Glutamatergic neuron (in vitro differentiated cells): Measurements from ENCODE around the gene ABHD8. TPM values are rescaled to one million over a fixed set of nuclear protein-coding genes. Genes with fewer than 3 reads are reported as not detected.
A peak's percentile ranks its signal among the peaks of the same experiment; 100 is the strongest.

Source experiments
- DNase-seq: peaks from one replicate; pipeline ENCODE4 v3.0.0; 2022
- H3K27ac Mint-ChIP-seq: one replicate; pipeline ENCODE4 v1.8.0; 2020; ENCODE audit warnings: mild to moderate bottlenecking, mixed read lengths, inconsistent platforms; ENCODE audit not compliant: unreplicated experiment
- H3K27me3 Mint-ChIP-seq: one replicate; pipeline ENCODE4 v1.8.0; 2020; ENCODE audit warnings: mild to moderate bottlenecking, moderate library complexity, mixed read lengths, inconsistent platforms; ENCODE audit not compliant: unreplicated experiment
- H3K36me3 Mint-ChIP-seq: one replicate; pipeline ENCODE4 v1.8.0; 2020; ENCODE audit warnings: mild to moderate bottlenecking, mixed read lengths, inconsistent platforms; ENCODE audit not compliant: unreplicated experiment
- H3K4me1 Mint-ChIP-seq: one replicate; pipeline ENCODE4 v1.8.0; 2020; ENCODE audit warnings: mild to moderate bottlenecking, low read depth, mixed read lengths, inconsistent platforms; ENCODE audit not compliant: unreplicated experiment
- H3K4me3 Mint-ChIP-seq: one replicate; pipeline ENCODE4 v1.8.0; 2020; ENCODE audit warnings: mild to moderate bottlenecking, mixed read lengths, inconsistent platforms; ENCODE audit not compliant: unreplicated experiment
- H3K9me3 Mint-ChIP-seq: one replicate; pipeline ENCODE4 v1.8.0; 2020; ENCODE audit warnings: mild to moderate bottlenecking, moderate library complexity, mixed read lengths, inconsistent platforms; ENCODE audit not compliant: unreplicated experiment
- total RNA-seq: library from RNA; stranded (reverse); fragmentation: NEBNext Ultra II Directional; extraction: Animal tissue kit (Norgen Biotek cat#: 25700); gene quantifications from one replicate; pipeline ENCODE4 v1.2.1, GENCODE V29; 2021; ENCODE audit not compliant: unreplicated experiment
- TF ChIP-seq, protein P1 (sequence below): fragments of 200-600 bp; sonication (generic); IDR thresholded peaks from one replicate; pipeline ENCODE4 v1.5.0; 2021; ENCODE audit not compliant: partially characterized antibody, unreplicated experiment

The ABHD8 gene
- total RNA-seq, 1 donor from 2014 or later, result 14.1 TPM

DNA sequence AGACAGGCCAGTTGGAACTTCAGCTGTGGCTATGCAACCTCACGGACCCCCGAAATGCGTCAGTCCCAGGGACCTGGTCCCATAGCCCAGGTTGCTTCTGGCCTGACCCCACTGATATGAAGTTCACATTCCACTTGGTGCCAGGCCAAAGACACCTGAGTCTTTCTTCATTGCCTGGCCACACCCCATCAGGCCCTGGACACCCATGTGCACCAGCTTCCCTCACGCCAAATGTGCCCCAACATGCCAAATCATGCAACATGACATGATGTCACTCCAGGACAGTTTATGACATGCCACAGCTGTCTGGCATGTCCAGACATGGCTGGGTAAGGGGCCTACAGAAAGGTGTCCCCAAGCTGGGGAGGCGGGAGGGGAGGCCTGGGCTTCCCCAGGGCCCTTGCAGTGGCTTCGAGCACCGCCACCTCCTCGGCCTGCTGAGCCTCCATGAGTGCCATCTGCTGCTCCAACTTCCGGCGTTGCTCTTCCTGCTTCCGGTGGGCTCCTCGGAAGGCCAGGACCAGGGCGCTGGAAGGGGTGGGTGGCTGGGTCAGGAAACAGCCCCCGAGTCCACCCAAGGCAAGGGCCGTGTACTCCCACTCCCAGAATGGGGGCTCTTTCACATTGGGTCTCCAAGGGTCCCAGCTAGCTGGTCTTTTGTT lies 53.2 kb downstream of the ABHD8 start:
- Mint-ChIP-seq H3K4me3 (no peak overlapping the region), H3K27ac (no peak overlapping the region), H3K9me3 (peaks cover 7% of the 10 kb centered on the region), H3K4me1 (peaks cover 10% of the 10 kb centered on the region), H3K27me3 (peaks cover 9% of the 10 kb centered on the region), H3K36me3 (no peaks in the 10 kb centered on the region)
- DNase-seq, result no peak
- TF ChIP-seq, protein P1, sequence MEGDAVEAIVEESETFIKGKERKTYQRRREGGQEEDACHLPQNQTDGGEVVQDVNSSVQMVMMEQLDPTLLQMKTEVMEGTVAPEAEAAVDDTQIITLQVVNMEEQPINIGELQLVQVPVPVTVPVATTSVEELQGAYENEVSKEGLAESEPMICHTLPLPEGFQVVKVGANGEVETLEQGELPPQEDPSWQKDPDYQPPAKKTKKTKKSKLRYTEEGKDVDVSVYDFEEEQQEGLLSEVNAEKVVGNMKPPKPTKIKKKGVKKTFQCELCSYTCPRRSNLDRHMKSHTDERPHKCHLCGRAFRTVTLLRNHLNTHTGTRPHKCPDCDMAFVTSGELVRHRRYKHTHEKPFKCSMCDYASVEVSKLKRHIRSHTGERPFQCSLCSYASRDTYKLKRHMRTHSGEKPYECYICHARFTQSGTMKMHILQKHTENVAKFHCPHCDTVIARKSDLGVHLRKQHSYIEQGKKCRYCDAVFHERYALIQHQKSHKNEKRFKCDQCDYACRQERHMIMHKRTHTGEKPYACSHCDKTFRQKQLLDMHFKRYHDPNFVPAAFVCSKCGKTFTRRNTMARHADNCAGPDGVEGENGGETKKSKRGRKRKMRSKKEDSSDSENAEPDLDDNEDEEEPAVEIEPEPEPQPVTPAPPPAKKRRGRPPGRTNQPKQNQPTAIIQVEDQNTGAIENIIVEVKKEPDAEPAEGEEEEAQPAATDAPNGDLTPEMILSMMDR, result no peak

DNA sequence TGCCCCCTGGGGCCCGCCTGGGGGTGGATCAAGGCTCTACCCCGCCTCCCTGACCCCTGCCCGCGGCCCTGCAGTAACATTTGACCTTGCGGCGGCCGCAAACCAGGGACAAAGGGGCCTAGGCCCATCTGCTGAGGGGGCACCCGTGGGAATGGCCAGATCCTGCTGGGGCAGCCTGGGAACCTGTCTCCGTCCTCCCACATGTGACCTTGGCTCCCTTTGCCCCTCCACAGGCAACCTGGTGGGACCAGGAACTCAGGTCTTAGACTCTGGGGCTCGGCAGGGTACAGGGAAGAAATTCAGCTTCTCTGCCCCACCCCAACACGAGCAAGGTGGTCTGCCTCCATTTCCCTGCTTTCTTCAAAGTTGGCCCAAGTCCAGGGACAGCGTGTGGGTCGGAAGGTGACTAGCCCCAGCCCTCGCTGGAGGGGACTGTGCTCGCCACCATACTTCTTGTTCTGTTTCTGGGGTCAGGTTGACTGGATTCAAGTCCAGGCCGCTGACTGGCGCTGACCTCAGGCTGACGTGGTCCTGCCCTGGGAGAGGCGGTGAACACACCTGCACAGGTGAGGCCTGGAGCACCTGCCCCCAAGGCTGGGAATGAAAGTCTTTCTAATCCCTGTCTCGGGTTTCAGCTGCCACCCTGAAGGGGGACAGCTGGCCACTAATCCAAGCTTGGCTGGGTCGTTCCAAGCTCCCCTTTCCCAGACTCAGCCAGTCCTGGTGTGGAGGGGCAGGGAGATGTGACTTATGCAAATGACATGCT lies 55.0 kb downstream of the ABHD8 start:
- TF ChIP-seq, protein P1, result no peak
- peaks cover 10% of the 10 kb centered on the region for H3K4me1 Mint-ChIP-seq
- peaks cover 13% of the 10 kb centered on the region for H3K27me3 Mint-ChIP-seq
- DNase-seq, result peak; percentile 69
- H3K9me3 Mint-ChIP-seq, result peaks cover 7% of the 10 kb centered on the region
- H3K27ac Mint-ChIP-seq, result peak overlapping the region; percentile 89
- H3K36me3 Mint-ChIP-seq, result no peaks in the 10 kb centered on the region
- peak overlapping the region; percentile 50 for H3K4me3 Mint-ChIP-seq

DNA sequence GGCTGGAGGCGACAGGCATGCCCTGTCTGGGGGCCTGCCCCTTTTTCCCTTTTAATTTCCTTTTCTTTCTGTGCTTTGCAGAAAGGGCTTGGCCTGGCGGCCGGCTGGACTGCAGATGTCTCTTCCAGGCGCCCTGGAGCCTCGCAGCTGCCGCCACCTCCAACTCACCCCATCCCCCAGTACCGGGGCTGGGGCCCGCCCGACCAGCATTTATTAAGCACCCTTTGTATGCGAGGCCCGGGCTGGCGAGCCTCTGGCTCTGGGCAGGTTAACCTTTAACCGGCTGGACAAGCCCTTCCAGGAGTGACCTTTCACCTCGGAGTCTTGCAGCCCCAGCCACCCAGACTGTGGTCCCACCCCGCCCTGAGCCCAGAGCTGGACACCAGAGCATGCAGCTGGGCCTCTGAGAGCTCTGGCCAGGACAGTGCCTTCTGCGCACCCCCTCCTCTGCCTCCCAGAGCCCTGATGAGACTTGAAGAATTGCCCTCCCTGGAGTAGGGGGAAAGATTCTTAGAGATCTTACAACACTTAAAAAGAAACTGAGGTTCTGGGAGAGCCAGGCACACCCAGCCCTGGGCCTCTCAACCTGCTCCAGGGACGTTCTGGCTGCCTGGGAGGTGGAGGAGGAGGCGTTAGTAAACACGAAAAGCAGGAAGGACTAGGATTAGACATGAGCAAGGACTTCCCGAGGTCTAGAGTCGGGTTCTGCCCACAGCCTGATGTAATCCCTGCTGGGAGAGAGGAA lies 56.4 kb downstream of the ABHD8 start:
- Mint-ChIP-seq H3K27ac (peak overlapping the region; percentile 99), H3K36me3 (no peaks in the 10 kb centered on the region), H3K9me3 (peaks cover 7% of the 10 kb centered on the region), H3K27me3 (peaks cover 15% of the 10 kb centered on the region), H3K4me3 (peak overlapping the region; percentile 82), H3K4me1 (peaks cover 14% of the 10 kb centered on the region)
- TF ChIP-seq, protein P1, result no peak
- peak; percentile 67 for DNase-seq

DNA sequence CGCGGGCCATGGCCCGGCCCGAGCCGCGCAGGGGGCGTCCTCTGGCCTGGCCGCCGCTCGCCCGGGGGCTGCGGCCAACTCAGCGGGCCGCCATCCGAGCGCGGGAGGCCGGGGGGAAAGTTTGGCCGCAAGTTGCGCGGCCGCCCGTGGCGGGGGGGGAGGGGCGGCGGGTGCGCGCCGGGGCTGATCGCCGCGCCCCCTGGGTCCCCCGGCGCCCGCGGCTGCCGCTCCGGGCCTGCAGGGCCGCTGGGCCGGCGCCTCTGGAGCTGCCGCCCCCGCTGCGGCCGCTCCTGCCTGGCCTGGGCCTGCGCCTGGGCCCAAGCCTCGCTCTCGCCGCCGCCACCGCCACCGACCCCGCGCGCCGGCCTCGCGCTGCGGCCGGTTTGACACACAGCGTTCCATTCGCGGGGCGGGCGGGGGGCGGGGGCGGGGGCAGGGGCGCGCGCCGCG lies 57.7 kb downstream of the ABHD8 start, which contains the start of gene NR2F6:
NR2F6 (minus strand) TSS at position 385 of the 450 bp plus-strand sequence. CDS start 699 bp downstream, outside the sequence.
- no peaks in the 10 kb centered on the region for H3K36me3 Mint-ChIP-seq
- no peak for DNase-seq
- TF ChIP-seq, protein P1, result no peak
- H3K9me3 Mint-ChIP-seq, result peaks cover 7% of the 10 kb centered on the region
- peak within 1 kb of the TSS; percentile 96 for H3K4me3 Mint-ChIP-seq
- H3K4me1 Mint-ChIP-seq, result peaks cover 15% of the 10 kb centered on the region
- peak within 1 kb of the TSS; percentile 99 for H3K27ac Mint-ChIP-seq
- H3K27me3 Mint-ChIP-seq, result peaks cover 15% of the 10 kb centered on the region
